ENCODE results near the gene BCHE. TPM values are rescaled to one million over a fixed set of nuclear protein-coding genes. Genes with fewer than 3 reads are reported as not detected.

The BCHE gene
- total RNA-seq, 1 donor from 2014 or later, result 15.4 TPM

DNA sequence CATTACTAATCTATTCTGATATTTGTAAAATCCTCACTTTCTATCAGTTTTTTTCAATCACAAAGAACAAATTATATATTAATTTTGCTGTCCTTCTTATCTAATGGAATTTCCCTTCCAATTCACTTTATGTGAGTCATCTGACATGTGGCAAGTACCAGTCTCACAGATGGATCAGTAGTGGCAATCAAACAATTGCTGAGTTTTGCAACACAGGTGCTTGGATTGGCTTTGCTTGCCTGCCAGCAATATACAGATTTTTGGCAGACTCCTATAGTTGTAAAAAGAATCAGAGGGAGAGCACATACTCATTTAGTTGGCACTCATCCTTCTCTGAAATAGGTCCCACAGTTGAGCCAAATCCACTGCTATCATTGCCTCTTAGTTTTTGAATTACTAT, 83.7 kb downstream of the BCHE start:
- no peak for DNase-seq (ENCODE audit: low read depth in 2 of 2)

DNA sequence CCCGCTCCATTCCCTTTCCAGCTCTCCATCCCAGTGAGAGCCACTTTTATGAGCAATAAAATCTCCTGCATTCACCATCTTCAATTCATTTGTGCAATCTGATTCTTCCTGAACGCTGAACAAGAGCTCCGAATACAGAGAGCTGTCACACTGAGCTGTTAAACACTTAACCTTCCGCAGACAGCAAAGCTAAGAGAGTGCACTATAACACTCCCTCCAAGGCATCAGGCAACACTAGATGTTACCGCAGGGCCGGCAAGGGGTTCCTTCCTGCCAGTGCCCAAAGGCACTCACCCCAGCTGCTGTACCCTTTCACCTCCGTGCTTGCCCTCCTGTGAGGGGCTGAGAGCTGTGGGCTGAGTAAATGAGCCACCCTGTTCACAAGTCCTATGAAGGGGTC, 85.6 kb downstream of the BCHE start:
- DNase-seq (ENCODE audit: low read depth in 2 of 2), result no peak

DNA sequence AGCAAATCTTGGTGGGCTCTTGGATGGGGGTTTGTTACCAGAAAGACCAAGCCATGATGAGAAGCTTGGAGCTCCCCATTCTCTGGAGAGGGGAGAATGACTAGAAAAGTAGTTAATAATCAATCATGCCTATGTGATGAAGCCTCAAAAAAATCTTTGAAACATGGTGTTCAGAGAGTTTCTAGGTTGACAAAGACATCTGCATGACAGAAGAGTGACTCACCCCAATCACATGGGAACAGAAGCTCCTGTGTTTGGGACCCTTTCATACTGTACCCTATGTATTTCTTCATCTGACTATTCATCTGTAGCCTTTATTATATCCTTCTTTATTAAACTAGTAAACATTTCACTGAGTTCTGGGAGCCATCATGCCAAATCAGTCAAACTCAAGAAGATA, 87.4 kb downstream of the BCHE start:
- no peak for DNase-seq (ENCODE audit: low read depth in 2 of 2)

DNA sequence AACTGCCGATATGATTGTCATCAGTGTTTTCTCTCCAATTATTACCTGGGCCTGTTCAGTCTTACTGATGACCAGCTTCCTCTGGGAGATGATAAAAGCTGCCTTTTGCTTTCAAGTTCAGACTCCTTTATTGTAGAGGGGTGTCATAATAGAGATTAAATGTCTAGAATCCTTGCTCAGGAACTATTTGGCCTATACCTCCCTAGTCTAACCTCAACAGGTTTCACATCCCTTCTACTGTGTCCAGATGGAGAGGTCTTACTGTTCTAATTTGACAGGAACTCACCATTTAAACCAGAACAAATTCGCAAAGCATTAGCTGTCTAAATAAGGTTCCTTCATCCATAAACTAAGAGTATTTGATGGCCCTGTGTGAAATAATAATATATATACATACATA, 88.0 kb downstream of the BCHE start:
- DNase-seq (ENCODE audit: low read depth in 2 of 2), result no peak

DNA sequence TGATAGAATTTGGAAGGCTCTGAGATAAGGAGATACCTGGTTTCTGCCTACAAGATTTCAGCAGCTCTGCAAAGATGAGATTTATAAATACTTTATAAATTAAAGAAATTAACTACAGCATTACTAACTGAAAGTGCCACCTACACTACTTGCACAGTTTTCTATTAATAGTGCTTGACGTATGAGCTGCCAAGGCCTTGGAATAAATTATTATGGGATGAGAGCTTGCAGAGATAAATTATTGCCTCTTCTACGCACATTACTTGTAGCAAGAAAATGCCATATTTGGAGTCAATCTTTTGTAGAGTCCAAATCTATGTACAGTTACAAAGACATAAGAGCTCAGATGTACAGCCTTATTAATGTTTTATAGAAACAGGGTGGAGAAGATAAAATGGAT, 89.1 kb downstream of the BCHE start:
- DNase-seq (ENCODE audit: low read depth in 2 of 2), result no peak

DNA sequence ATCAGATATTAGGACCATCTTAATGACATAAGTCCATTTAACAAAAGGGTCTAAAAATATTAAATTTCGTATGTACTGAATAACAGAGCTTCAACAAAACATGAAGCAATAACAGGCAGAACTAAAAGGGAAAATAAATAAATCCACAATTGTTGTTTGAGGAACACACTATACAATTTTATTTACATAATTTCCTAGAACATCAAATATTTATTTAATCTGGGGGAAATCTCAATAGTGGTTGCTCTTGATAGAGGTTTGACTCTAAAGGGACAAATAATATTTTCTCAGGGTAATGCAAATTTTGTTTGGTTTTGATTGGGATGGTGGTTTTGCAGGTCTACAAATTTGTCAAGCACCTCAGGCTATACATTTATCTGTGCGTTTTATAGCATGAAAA, 90.3 kb downstream of the BCHE start:
- no peak for DNase-seq (ENCODE audit: low read depth in 2 of 2)

DNA sequence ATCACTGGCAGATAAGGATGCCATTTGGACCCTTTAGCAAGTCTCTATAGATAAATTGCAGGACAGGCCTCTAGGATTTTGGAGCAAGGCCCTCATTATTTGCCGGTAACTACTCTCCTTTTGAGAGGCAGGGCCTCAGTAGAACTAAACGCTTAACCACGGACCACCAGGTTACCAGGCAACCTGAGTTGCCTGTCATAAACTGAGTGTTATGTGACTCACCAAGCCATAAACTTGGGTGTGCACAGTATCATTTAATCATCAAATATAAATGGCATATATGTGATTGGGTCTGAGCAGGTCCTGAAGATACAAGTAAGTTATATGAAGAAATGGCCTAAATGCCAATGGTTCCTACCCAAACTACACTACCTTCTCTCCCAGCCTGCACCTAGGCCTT, 93.2 kb downstream of the BCHE start:
- DNase-seq (ENCODE audit: low read depth in 2 of 2), result no peak

DNA sequence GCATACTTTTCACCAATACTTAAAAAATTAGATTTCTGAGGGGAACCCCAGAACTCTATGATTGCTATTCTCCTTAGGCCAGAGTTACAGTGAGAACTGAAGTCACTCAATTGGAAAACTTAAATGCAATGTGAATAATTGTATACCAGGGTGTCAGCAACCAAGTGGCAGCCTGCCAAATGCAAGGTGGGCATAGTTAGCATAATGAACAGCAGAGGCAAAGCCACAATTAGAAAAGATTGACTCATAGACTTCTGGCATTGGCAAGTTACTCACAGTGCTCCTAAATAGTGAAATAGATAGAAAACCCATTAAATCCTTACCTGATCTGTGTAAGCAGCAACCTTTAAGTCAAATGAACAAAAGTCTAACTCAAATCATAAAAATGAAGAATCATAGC, 94.9 kb downstream of the BCHE start:
- no peak for DNase-seq (ENCODE audit: low read depth in 2 of 2)

DNA sequence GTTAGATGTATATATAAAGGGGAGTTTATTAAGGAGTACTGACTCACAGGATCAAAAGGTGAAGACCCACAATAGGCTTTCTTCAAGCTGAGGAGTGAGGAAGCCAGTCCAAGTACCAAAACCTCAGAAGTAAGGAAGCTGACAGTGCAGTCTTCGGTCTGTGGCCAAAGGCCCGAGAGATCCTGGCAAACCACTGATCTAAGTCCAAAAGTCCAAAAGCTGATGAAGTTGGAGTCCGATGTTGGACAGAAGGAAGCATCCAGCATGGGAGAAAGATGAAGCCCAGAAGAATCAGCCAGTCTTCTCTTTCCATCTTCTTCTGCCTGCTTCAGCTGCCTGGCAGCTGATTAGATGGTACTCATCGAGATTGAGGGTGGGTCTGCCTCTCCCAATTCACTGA, 107.5 kb downstream of the BCHE start:
- DNase-seq (ENCODE audit: low read depth in 2 of 2), result no peak

DNA sequence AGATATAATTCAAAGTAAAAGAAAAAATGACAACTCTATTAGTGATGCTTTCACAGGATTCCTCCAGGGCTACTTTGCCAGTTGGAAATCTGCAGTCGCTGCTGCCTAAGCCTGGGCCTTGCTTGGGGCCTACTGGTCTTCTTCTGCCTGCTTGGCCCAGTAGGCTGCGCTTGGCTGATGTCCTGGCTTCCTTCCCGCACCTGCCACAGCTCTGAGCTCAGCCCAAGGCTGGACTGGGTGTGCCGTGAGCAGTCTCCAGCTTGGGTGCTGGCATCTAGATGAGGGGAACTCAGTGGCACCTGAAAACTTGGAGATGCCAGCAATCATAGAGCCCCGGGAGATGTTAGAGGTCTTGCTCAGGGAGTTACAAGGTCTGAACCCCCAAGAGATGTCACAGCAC, 108.3 kb downstream of the BCHE start:
- DNase-seq (ENCODE audit: low read depth in 2 of 2), result no peak

DNA sequence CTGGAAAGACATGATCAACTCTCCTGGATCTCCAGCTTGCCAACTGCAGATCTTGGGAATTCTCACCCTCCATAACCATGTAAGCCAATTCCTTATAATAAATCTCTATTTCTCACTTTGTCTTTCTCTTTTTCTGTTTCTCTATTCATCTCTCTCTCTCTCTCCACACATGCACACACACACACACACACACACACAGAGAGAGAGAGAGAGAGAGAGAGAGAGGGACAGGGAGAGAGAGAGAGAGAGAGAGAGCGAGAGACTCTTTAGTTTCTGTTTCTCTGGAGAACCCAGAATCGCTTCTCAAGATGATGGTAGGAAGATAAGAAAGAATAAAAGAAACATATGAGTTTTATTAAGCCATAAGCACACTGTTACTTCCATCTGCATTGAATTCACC, 111.9 kb downstream of the BCHE start:
- DNase-seq (ENCODE audit: low read depth in 2 of 2), result no peak
